Esophagus muscularis mucosa (tissue), 3 donors: ENCODE results near the gene WTAP.

Source experiments
- CTCF ChIP-seq, 3 experiments: fragments of 200-600 bp in 2 of 3; fragments of 450-650 bp in 1 of 3; sonication (generic) in 2 of 3; IDR thresholded peaks; one replicate each; pipeline ENCODE4 v1.5.1; 2017 to 2019; ENCODE audit warnings: antibody characterized with exemption in 3 of 3, mild to moderate bottlenecking in 2 of 3, moderate library complexity in 1 of 3
- POLR2A ChIP-seq: fragments of 450-650 bp; IDR thresholded peaks from one replicate; pipeline ENCODE4 v1.6.1; 2017; ENCODE audit warnings: antibody characterized with exemption, moderate library complexity, mild to moderate bottlenecking, low read depth
- POLR2AphosphoS5 ChIP-seq, 2 donors: sonication (generic); formaldehyde crosslinking; IDR thresholded peaks; one replicate each; pipeline ENCODE4 v1.6.1; 2017; ENCODE audit warnings: antibody characterized with exemption in 2 of 2

- TF ChIP-seq CTCF (IDR thresholded peaks at IDR 0.05) = no peak
- TF ChIP-seq POLR2AphosphoS5 (IDR thresholded peaks at IDR 0.05) = peak; percentile 87 to 89
- TF ChIP-seq POLR2A = no peak
Measured at GRCh38 chr6:159790149-159790955, 63.0 kb downstream of the WTAP start, which contains the start of gene MRPL18.
